GM12872 (cell line): ENCODE results near the gene SAMD14.

ENCODE experiments used
- TF ChIP-seq, protein P1 (sequence below): IDR thresholded peaks from 3 replicates; pipeline ENCODE4 v1.5.1; 2011; ENCODE audit warnings: low read depth, mild to moderate bottlenecking, low read length, moderate library complexity; ENCODE audit not compliant: insufficient read depth

SAMD14 gene

DNA sequence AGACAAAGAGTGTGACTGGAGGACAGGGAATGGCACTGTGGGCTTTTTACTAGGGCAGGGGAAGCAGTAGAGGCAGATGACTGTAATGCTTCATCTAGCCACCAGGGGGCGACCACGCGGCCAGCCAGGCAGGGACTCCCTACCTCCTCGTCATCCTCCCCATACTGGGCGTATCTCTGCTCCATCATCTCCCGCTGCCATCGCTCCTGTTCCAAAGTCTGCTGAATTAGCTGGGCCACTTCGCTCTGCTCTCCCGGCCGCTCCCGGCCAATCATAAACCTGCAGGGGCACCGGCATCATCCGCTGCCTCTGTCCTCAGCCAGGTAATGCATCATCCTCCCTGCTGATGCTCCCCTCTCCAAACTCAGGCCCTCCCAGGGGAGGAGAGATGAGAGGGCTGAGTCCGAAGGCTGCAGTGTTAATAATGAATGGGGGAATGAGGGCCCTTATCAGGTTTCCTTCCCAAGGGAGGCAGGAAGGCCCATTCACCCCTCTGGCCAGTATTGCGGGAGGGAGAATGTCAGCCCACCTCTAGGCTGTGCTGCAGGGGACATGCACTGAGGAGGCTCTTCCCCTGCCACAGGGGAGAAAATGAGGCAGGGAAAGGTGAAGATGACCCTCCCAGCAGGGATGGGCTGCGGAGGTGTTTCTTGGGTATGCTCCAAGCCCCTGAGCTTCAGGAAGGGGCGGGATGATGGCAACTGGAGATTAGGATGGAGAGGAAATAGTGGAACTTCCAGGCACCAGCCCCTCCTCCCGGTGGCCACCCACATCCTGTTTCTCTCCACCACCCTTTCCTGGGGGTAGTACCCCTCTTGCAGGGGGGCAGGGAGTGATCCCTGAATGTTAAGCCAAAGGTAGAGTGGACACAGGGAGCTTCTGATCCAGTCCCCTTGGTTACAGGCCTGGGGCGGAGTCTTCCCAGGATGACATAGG, 10.3 kb upstream of the SAMD14 start:
- TF ChIP-seq, protein P1, sequence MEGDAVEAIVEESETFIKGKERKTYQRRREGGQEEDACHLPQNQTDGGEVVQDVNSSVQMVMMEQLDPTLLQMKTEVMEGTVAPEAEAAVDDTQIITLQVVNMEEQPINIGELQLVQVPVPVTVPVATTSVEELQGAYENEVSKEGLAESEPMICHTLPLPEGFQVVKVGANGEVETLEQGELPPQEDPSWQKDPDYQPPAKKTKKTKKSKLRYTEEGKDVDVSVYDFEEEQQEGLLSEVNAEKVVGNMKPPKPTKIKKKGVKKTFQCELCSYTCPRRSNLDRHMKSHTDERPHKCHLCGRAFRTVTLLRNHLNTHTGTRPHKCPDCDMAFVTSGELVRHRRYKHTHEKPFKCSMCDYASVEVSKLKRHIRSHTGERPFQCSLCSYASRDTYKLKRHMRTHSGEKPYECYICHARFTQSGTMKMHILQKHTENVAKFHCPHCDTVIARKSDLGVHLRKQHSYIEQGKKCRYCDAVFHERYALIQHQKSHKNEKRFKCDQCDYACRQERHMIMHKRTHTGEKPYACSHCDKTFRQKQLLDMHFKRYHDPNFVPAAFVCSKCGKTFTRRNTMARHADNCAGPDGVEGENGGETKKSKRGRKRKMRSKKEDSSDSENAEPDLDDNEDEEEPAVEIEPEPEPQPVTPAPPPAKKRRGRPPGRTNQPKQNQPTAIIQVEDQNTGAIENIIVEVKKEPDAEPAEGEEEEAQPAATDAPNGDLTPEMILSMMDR, result peak; percentile 99

DNA sequence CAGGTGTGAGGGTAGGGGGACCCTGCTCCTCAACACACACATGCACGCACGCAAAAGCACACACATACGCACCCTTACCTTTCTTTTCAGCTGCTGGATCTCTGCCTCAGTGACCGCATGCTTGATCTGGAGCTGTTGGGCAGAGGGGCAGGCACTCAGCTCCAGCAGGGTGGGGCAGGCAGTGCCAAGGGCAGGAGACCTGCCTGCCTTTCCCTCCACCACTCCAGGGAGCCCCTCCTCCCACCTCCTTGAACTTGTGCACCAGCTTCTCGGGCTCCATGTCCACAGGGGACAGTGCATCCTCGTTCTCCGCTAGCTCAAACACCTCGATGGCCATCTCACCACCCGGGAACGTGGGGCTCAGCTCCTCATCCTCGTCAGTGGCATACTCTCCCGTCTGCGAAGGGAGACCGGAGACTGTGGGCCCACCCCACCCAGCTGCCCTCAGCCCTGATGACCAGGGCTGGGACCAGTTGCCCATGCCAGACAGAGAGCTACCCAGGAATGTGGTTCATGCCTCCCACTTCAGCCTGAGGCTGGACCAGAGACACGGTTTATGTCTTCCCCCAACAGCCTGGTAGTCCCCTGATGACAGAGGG, 9.3 kb upstream of the SAMD14 start:
- TF ChIP-seq, protein P1, result no peak

DNA sequence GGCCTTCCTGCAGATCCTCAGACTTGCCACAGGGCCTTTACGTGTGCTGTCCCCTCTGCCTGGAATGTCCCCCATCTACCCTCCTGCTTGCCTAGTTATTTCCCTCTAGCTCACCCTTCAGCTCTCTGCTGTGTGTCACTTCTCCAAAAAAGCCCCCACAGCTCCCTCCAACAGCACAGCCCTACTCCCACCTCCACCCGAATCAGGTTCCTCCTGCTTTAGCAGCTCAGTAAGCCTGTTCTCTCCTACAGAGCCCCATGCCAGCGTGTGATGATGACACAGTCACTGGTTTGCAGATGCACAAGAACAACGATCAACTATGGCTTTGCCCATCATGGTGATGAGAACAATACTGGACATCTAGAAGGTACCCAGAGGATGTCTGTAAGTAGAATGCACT, 7.1 kb upstream of the SAMD14 start:
- TF ChIP-seq, protein P1, result no peak

DNA sequence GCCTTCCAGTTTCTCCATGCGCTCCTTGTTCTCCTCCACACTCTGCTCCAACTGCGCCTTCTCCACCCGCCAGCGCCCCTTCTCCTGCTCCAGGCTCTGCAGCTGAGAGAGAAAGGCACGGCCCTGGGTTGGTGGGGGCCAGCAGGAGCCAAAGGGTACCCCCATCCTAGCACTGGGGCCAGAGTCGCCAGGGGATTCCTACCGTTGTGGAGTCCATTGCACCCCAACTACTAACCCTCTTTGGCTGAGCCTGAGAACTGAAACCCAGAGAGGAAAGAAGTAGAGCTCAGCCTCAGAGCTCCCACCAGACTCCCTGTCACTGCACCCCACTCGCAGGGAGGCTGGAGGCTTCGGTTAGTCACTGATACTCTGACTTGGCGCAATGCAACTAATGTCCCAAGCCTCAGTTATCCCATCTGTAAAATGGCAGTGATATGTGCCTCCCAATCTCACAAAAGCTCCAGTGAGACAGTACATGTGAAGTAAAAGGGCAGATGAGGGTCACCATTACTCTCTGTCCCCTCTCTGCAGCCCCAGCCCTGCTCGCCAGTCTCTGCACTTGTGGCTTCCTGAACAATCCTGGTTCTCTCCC, 6.2 kb upstream of the SAMD14 start:
- TF ChIP-seq, protein P1, result no peak

DNA sequence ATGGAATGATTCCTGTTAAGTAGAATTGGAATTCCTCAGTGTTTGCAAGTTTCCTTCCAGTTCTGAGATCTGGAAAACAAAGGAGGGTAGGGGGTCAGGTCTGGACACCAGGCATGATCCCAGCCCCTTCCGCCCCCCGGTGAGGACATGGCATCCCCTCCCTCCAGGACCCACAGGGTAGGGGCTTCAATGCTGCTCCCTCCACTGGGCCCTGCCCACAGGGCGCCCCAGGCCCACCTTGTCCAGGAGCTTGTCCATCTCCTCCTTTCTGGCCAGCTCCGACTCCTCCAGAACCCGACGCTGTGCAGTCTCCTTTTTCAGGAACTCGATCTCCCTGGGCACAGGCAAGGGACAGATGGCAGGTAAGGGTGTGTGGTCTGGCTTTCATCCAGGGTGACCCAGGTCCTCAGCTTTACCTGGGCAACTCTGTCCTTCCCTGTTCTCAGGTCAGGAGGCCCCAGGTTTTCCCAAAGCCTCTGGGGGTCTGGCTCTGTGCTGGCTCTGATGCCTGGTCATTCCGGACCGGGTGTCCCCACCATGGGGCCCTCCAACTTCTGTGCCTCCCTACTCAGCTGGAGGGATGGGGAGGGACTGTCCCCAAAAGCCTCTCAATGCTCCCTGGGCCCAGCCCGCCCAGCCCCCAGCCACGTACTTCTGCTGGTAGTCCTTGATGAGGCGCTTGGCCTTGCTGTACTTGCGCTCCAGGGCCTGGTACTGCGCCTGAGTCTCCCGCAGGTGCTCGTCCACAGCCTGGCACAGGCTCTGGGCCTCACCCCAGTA, 5.5 kb upstream of the SAMD14 start:
- TF ChIP-seq, protein P1, result no peak

DNA sequence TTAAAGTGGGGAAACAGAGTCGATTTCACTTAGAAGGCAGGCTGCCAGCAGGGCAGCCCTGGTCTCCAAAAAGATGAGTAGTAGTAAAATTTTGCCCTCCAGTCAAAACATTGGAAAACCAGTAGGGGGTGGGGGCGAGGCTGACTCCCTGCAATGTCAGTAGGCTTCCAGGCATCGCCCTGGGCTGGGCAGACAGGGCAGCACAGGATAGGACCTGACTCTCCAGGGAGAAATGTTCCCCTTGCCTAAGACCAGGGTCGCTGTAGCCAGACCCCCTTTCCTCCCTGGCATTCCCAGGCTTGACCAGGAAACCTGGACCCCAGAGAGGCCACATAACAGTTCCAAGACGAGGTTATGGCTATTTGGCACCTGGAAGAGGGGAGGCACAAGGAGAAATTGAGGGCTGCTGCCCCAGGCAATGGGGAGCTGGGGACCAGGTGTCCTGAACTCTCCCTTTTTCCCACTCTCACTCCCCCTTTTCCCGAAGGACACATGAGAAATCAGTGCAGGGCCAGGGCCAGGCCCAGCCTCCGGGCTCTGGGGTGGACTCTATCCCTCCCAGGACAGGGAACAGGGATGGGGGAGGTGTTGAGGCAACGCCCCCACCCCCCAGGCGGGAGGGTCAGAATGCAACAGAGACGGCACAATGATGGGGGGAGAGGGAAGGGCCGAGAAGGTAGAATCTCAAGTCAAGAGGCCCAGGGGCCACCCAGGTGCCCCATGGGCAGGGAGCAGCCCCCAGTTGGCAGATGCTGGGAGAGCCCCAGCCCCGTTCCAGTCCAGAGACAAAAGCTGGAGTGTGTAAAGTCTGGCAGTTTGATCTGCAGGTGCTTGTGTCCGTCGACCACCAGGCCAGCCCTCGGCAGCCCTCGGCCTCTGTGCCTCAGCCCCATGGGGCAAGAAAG, 4.5 kb upstream of the SAMD14 start:
- TF ChIP-seq, protein P1, result no peak
